Measurements from ENCODE around the gene DRG2. TPM values are rescaled to one million over a fixed set of nuclear protein-coding genes. Genes with fewer than 3 reads are reported as not detected.

The DRG2 gene
- total RNA-seq, 6 experiments from 2014 or later = 10.4 to 28.8 (median 17.3) TPM

GRCh38 chr17:18093616-18094408 is 6.1 kb downstream of the DRG2 start:
- Histone ChIP-seq H3K36me3 (peaks cover 0 to 34% (median 9%) of the 10 kb centered on the region in 4 donors), H3K4me3 (no peak overlapping the region), H3K4me1 (peaks cover 0 to 2% (median 0%) of the 10 kb centered on the region in 4 donors), H3K27ac (no peak overlapping the region), H3K9me3 (no peaks in the 10 kb centered on the region), H3K27me3 (no peaks in the 10 kb centered on the region)
- DNase-seq (peak in 1 of 3 donors; percentile 73), ATAC-seq (peak; percentile 41 to 80 (median 66))
- intact Hi-C loops (cut with DNase I) = no loop called here
- peak in 3 of 4 donors; percentile 29 to 46 (median 46) for TF ChIP-seq CTCF (IDR thresholded peaks at IDR 0.05)
- TF ChIP-seq POLR2A (IDR thresholded peaks at IDR 0.05) = no peak
- WGBS (ENCODE audit: insufficient coverage, low coverage, low lambda C conversion rate, missing lambda C conversion rate) = 69% methylated on average over 5 of the region's 15 CpGs

GRCh38 chr17:18094409-18094807 is 6.7 kb downstream of the DRG2 start:
- 100% methylated on average over 8 of the region's 10 CpGs for WGBS (ENCODE audit: insufficient coverage, low coverage, low lambda C conversion rate, missing lambda C conversion rate)
- Histone ChIP-seq H3K4me1 (no peaks in the 10 kb centered on the region), H3K27me3 (no peaks in the 10 kb centered on the region), H3K9me3 (no peaks in the 10 kb centered on the region), H3K4me3 (no peak overlapping the region), H3K36me3 (peaks cover 0 to 38% (median 11%) of the 10 kb centered on the region in 4 donors), H3K27ac (no peak overlapping the region)
- intact Hi-C loops (cut with DNase I) = no loop called here
- no peak for DNase-seq
- TF ChIP-seq CTCF (IDR thresholded peaks at IDR 0.05) = no peak
- TF ChIP-seq POLR2A (IDR thresholded peaks at IDR 0.05) = no peak
- ATAC-seq = peak in 1 of 4 donors; percentile 6

GRCh38 chr17:18099516-18099915 is 11.8 kb downstream of the DRG2 start:
- Histone ChIP-seq H3K36me3 (peaks cover 0 to 27% (median 11%) of the 10 kb centered on the region in 4 donors), H3K27ac (no peak overlapping the region), H3K4me1 (peaks cover 0 to 3% (median 0%) of the 10 kb centered on the region in 4 donors), H3K9me3 (no peaks in the 10 kb centered on the region), H3K4me3 (no peak overlapping the region), H3K27me3 (no peaks in the 10 kb centered on the region)
- DNase-seq (peak in 1 of 3 donors; percentile 50), ATAC-seq (no peak)
- intact Hi-C loops (cut with DNase I) = no loop called here
- TF ChIP-seq POLR2A (IDR thresholded peaks at IDR 0.05) = no peak
- TF ChIP-seq CTCF (IDR thresholded peaks at IDR 0.05) = no peak
- WGBS (ENCODE audit: insufficient coverage, low coverage, low lambda C conversion rate, missing lambda C conversion rate) = 80% methylated on average over 2 of the region's 14 CpGs

- no peak for ATAC-seq
- DNase-seq = peak in 1 of 3 donors; percentile 59
- Histone ChIP-seq H3K4me3 (no peak overlapping the region), H3K9me3 (no peaks in the 10 kb centered on the region), H3K4me1 (peaks cover 0 to 3% (median 0%) of the 10 kb centered on the region in 4 donors), H3K27me3 (no peaks in the 10 kb centered on the region), H3K36me3 (peaks cover 0 to 24% (median 9%) of the 10 kb centered on the region in 4 donors), H3K27ac (no peak overlapping the region)
- TF ChIP-seq POLR2A (IDR thresholded peaks at IDR 0.05) (no peak), CTCF (IDR thresholded peaks at IDR 0.05) (no peak)
- intact Hi-C loops (cut with DNase I) = no loop called here
- 71% methylated on average over 5 of the region's 10 CpGs for WGBS (ENCODE audit: insufficient coverage, low coverage, low lambda C conversion rate, missing lambda C conversion rate)
Measured at GRCh38 chr17:18100616-18101015, 12.9 kb downstream of the DRG2 start.
